NCI-H146 treated with DMSO at 0.1 percent for 48 hours (cell line): ENCODE measurements around the gene OR51B6.
"Not testable (repeated sequence)": the region's sequence is repeated elsewhere in the genome, so short reads cannot be mapped to it uniquely, and the experiment has no call there.

ENCODE experiments used
- DNase-seq: peaks from one replicate; lab custom pipeline; 2025; ENCODE audit not compliant: unreplicated experiment; lab: John Stamatoyannopoulos, UW

OR51B6 gene

GRCh38 chr11:5363679-5364078 is 12.4 kb downstream of the OR51B6 start:
- DNase-seq, result no peak

GRCh38 chr11:5364214-5364613 is 12.9 kb downstream of the OR51B6 start:
- no peak for DNase-seq

DNA sequence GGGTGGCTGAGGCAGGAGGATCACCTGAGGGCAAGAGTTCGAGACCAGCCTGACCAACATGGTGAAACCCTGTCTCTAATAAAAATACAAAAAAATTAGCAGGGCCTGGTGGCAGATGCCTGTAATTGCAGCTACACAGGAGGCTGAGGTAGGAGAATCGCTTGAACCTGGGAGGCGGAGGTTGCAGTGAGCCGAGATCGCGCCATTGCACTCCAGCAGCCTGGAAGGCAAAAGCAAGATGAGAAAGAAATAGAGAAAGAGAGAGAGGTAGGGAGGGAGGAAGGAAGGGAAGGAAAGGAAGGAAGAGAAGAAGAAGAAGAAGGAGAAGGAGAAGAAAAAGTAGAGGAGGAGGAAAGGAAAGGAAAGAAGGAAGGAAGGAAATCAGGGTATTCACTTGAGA is 15.1 kb downstream of the OR51B6 start:
- DNase-seq, result not testable (repeated sequence)

DNA sequence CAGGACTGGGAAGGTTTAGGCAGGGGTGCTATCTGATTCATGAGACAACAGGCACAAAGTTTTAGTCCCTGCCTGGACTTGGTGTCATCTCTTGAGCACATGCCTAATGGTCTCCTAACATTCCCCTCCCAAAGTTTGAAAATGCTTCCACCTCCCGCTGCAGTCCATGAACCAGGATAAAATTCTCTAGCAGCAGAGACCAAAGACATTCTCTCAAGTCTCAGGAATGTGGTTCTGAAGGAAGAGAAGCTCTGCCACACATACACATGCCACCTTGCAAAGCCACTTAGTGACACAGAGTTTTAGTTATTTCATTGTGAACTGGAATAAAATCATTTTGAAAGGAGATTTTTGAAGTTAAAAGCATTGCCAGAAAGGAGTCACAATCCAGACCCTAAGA is 15.5 kb downstream of the OR51B6 start:
- no peak for DNase-seq

- no peak for DNase-seq
These were observed 16.3 kb downstream of the OR51B6 start for GRCh38 chr11:5367448-5368074.

DNA sequence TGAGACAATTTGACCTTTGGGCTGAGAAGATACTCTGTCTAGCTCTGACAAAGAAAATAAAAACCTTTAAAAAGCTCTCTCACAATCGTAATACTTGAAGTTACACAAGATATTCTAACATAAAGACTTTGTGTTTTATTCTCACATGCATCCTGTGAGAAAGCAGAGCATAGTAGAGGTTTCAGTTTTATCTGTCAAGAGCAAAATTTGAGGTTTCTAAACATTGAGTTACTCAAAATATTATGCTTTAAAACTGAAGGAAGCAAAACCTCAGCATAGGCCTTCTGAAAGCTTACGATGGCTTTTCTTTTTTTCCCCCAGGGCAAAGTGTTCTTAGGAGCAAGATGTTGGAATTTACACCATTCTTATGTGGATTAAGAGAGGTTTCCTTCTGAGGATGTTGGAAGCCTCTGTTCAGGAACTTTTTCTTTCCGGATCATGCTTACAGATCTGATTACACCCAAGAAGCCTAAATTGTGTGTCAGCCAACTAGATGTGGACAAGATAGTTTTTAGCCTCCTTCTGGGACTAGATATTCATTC is 17.3 kb downstream of the OR51B6 start:
- no peak for DNase-seq

DNA sequence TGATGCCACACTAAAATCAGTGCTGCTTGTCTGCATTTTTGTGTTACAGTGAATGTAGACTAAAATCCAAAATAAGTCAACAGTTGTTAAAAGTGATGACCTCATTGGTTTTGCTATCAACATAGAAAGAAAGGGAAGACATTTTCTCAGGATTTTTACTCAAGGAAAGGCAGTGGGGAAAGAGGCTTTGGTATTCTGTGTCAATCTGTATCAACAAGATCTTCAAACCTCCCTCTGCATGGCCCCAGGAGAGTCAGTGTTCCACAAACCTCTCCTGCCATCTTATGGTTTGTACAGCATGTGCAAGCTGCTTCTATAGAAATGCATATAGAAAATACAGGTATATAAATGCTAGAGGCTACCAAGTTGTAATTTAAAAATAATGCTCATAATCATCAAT is 18.5 kb downstream of the OR51B6 start:
- no peak for DNase-seq

GRCh38 chr11:5380740-5381342 is 29.5 kb downstream of the OR51B6 start:
- no peak for DNase-seq

DNA sequence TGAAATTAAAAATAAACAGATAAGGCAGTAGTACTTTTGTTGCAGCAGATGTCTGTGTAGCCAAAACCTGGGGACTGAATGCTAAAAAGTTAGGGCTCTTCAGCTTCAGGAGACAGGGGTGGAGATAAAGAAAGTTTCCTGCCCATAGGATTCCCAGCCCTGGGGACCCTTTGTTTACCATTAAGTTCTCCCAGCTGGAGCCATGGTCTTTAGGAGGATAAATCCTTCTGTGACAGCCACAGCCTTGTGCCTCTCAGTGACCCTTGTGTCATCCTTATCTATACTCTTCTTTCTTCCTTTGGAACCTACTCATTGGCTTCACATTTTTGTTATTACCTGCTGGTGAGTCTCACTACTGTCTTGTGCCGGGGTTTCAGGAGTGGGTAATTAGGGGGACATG is 32.3 kb downstream of the OR51B6 start, which contains the start of gene OR51M1:
Gene OR51M1, plus strand, starts transcription at position 237 of the 400 bp plus-strand sequence. CDS start 5,587 bp downstream, outside the sequence.
- DNase-seq, result no peak

- no peak for DNase-seq
These were observed 33.0 kb downstream of the OR51B6 start for GRCh38 chr11:5384335-5384734.

- DNase-seq, result no peak
These were observed 38.9 kb downstream of the OR51B6 start for GRCh38 chr11:5390210-5390609.

- no peak for DNase-seq
These were observed 42.8 kb downstream of the OR51B6 start for GRCh38 chr11:5394091-5394490.

DNA sequence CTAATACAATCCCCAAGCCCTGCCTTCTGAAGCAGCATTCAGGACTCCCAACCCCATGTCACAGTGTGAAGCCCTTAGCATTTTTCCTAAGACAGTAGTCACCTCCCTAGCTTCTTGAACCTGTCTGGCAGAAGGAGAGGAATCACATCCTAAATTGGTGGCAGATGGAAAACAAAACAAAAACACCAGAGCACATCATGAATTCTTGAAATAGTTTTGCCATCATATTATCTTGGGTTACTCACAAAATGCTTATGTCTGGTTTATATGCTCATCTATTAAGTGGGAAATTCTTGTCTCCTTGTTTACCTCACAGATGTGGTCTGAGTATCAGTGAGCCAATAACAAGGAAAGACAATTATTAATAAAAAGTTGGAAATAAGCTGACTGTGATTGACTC is 47.6 kb downstream of the OR51B6 start:
- DNase-seq, result no peak
